ENCODE data around the gene LY86.

LY86 gene

DNA sequence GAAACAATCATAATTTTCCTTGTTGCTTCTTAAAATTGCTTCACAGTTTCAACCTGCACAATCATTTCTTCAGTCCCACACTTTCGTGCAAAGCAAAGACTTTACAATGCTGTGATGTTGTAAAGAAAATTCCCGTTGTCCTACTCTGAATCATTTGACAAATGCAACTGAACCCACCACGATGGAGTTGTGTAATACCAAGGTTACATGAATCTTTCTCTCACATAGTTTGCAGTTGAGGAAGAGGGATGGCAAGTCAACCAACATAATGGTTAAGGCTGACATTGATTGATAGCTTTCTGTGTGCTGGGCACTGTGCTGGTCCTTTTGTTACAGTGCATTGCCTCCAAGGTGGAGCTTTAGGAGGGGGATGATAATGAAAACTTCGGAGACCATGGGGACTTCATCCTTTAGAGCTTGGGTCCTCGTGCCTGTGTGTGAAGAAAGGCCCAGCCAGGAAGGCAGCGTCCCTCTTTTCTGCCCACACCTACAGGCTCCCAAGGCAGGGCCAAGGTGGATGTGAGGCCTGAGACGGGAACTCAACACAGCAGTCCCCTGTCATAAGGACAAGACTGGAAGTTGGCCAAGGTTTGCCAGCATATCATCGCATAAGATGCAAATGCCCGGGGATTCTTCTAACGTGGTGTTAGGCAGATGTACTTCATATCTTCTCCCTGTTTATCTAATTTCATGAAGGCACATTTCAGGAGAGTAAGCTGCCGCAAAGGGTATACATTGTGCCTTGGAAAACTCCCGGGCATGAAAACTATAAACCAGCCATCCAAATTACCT lies 96.9 kb downstream of the LY86 start:
- peak; percentile 33 for DNase-seq

- peak; percentile 40 for DNase-seq
Observed at GRCh38 chr6:6686176-6686575, 97.7 kb downstream of the LY86 start.

GRCh38 chr6:6686748-6687601 lies 98.5 kb downstream of the LY86 start:
- peak; percentile 65 for DNase-seq

DNA sequence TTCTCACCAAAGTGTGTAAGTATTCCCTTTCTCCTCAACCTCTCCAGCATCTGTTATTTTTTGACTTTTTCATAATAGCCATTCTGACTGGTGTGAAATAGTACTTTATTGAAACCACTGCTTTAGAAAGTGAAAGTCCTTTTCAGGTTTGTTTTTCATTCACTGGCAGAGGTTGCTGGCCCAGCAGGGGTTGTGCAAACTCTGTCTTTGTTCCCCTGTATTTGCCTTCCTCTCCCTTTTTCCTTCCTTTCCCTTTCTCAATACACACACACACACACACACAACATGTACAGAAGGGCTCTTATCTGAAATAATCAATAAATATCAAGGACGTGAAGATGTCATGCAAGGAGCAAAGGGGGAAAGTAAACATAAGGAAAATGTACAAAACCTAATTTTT lies 99.8 kb downstream of the LY86 start:
- DNase-seq: no peak

DNA sequence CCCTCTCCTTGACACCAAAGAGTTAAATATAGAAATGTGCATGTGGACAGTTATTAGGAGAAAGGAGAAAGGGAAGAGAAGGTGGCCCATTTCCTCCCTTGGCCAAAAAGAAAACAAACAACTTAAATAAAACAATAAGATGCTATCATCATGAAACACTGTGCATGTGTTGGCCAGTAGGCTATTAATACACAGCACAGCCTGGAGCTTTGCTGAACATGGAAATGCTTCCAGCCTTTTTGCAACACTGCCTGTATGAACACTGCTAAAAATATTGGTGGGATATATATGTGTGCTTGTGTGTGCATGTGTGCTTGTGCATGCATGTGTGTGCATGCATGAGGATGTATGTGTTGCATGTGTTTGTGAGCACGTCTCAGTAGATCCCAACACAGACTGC lies 100.4 kb downstream of the LY86 start:
- DNase-seq: no peak

GRCh38 chr6:6689400-6690143 lies 101.1 kb downstream of the LY86 start:
- DNase-seq: no peak

DNA sequence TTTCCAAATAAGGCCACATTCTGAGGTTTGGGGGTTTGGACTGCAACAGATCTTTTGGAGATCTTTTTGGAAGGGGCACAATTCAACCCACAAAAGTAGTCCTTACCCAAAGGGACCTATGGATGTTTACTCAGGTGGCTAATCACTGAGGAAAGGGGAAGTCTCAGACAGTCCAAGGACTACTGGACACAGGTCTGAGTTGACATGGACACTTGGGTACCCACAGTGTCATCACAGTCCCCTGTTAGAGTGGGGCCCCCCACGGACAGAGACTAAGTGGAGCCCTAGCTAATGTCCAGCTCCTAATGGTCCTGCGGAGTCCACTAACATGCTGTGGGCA lies 101.6 kb downstream of the LY86 start:
- DNase-seq: peak; percentile 45

DNA sequence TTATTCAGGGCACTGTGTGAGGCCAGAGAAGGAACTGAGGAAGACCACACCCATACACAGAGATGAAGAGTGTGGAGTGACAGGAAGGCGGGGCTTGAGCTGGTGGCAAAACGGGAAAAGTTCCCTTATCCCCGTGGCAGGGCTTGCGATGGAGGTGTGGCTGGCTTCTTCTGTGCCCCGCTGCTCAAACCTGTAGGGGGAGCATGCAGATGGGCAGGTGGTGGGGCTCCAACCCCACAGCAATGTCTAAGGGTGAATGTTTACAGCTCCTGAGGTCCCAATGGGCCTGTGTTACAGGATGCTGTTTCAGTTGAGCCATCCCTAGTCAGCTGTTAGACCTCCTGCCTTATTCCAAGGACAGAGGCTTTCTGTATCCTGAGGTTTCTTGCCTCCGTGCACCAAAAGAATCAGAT lies 105.9 kb downstream of the LY86 start:
- DNase-seq: peak; percentile 19

GRCh38 chr6:6694825-6695624 lies 106.5 kb downstream of the LY86 start:
- DNase-seq: no peak

GRCh38 chr6:6695625-6696276 lies 107.2 kb downstream of the LY86 start:
- no peak for DNase-seq

DNA sequence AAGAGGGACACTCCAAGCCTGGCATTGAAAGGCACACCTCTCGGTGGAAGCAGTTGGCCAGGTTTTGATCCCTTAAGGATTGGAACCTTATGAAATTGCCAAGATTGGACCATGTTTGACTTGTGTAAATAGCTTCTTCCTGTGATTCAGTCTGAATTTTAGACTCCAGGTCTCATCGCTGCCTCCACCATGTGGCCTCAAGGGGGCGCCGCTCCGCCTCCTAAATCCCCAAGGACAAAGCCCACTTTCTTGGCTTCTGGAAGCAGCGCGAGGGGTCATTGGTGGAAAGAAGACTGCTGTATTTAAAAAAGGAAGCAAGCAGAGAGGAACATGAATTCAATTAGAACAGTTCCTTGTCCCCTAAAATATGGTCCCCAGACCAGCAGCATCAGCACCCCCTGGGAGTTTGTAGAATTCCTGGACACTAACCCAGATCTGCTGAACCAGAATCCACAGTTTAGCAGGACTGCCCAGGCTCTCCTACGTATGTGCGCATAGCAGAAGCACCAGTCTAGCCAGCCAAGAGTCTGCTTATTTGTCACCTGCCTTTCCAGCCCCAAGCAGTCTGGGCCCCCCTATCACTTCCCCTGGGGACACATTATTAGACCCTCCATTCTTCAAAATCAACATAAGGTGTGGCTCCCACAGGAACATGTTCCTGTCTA lies 108.5 kb downstream of the LY86 start:
- DNase-seq: no peak

DNA sequence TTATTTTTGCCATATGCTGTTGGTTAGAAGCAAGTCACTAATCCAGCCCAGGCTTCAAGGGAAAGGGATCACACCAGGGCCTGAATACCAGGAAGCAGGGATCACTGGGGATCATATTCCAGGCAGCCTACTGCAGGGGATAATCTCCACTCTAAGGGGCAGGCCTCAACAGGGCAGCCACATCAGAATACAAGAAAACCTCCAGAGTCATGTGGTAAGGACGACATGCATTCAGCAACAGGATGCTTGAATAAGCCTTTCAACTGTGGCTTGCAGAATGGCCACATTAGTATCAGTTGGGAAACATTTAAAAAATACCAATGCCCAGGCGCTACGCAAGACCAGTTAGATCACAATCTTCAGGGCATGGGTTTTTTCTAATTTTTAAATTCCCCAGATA lies 109.1 kb downstream of the LY86 start:
- DNase-seq: no peak

GRCh38 chr6:6699741-6700367 lies 111.3 kb downstream of the LY86 start:
- DNase-seq: no peak

GRCh38 chr6:6700407-6701270 lies 112.1 kb downstream of the LY86 start:
- no peak for DNase-seq

DNA sequence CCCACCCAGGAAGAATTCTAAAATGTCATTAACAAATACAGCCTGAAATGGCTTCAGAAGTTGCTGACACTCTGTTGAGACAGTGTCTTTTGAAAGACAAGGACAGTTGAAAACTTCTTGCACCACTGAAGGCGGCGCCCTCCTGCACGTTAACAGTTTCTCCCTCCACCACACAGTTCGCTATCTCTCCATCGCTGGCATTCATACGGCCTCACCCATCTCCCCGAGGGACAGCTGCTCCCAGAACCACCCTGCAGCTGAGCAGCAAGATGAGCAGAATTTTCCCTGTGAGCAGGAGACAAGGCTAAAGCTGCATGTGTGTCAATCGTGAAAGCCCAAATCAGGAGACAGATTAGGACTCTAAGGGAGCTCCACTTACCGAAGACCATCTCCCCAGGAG lies 113.3 kb downstream of the LY86 start:
- no peak for DNase-seq

- no peak for DNase-seq
Observed at GRCh38 chr6:6703699-6704098, 115.2 kb downstream of the LY86 start.
